GM20431 (cell line): ENCODE results near the gene KLHL36.

Source experiments
- in situ Hi-C: fragments of 300-500 bp; cut with MseI, MboI; formaldehyde crosslinking; loops from one replicate; pipeline ENCODE4 v1.15.0; 2020; ENCODE audit warnings: low sequenced_read_pairs; ENCODE audit not compliant: unreplicated experiment

Gene KLHL36

DNA sequence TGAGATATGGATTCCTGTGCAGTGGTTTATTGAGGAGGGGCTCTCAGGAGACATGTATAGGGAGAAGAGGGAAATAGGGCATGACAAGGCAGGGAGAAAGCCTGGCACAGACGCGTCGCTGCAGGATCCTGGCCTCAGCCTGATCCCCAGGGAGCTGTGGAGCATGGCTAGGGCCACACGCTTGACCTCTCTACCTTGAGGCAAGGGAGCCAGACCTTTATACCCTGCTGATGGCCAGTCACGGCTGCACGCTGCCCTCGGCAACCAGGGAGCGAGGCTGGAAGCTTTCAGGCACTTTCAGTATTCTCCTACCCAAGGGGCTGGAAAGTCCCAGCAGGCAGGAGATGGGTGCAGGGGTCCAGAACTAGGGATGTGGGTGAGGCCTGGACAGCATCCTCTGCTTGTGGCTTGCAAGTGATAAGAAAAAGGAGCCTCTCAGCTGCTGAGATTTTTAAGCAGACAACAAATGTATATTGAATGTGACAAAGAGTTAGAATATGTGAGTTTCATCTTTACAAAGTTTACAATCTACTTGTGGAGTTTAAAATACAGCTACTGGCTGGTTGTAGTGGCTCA lies 10.0 kb upstream of the KLHL36 start:
- in situ Hi-C loops: loop anchor here (25.0 kb wide), 2 partner anchors 99 to 324 kb away; no protein-coding TSS in a partner anchor

DNA sequence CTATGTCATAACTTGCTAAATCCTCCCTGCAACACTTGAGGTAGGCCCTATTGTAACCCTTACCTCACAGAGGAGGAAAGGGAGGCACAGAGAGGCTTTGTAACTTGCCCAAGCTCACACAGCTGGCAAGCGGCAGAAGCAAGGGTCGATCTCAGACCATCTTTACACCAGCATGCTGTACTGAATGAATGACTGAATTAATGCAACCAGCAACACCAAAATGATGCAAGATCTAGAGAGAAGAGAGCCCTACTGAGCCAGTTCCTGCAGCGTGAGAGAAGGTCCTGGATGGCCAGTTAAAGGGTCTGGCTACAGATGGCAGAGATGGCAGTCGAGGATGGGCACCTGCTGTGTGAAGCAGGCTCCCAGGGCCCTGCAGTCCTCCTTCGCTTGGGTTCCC lies 8.2 kb upstream of the KLHL36 start:
- in situ Hi-C loops: loop anchor here (25.0 kb wide), 2 partner anchors 97 to 322 kb away; no protein-coding TSS in a partner anchor

DNA sequence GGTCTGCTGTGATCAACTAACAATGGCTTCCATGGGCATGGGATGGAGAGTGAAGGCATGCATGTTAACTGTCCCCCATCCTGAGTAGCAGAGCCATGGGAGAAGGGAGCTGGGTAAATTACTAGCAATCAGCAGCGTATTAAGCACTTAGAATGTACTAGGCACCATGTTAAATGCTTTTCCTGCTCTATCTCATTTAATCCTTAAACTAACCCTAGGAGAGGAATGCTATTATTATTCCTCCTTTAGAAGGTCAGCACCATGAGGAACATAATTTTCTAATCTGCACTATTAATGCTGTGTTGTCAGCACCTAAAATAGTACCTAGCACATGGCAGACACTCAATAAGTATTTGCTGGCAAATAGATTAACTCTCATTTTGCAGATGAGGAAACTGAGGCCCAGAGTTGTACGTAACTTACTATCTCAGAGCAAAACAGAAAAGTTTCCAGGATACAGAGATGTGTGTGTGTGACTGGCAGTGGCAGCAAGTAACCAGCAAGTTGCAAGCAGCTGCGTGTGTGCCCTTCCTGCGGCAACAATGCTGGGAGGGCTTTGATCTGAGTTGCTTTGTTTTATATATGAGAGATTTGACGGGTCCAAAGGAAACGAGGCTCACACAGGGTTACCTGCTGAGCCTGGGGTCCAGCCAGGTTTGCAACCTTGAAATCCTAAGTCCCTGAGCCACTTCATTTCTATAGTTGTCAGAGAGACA lies 6.5 kb upstream of the KLHL36 start:
- in situ Hi-C loops: loop anchor here (25.0 kb wide), 2 partner anchors 96 to 320 kb away; no protein-coding TSS in a partner anchor

DNA sequence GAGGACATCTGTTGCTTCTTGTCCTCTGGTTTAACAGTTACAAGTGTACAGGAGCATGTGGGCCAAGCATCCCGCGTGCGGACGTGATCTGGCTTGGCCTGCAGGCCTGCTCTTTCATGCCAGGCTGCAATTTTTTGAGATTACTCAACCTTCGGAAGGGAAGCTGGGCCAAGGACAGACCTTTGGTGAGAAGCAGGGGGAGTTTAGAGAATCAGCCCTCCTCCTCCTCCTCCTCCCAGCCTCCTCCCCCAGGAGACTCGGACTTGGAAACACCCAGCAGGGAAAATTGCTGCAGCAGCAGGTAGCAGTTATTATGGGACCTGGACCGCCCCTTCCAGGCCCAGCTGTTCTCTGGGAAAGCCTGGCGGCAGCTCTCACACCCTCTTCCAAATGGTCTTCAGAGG lies 5.1 kb upstream of the KLHL36 start:
- in situ Hi-C loops: loop anchor here (25.0 kb wide), 2 partner anchors 94 to 319 kb away; no protein-coding TSS in a partner anchor

DNA sequence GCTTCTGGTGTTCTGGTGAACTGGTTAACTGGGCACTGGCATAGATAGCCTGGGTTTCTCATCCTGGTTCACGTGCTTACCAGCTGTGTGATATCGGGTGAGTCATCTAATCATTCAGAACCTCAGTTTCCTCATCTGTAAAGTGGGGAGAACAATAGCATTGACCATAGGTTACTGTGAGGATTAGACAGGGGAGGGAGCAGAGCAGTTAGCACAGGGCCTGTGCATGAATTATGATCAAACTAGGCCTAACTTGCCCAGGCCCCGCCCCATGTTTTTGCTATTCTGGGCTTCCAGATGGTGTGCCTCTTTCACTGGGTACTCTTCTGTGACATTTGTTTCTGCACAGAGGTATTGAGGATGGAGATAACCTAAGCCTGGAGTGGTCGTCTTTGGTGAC lies 4.6 kb upstream of the KLHL36 start:
- in situ Hi-C loops: loop anchor here (25.0 kb wide), 2 partner anchors 94 to 319 kb away; no protein-coding TSS in a partner anchor

DNA sequence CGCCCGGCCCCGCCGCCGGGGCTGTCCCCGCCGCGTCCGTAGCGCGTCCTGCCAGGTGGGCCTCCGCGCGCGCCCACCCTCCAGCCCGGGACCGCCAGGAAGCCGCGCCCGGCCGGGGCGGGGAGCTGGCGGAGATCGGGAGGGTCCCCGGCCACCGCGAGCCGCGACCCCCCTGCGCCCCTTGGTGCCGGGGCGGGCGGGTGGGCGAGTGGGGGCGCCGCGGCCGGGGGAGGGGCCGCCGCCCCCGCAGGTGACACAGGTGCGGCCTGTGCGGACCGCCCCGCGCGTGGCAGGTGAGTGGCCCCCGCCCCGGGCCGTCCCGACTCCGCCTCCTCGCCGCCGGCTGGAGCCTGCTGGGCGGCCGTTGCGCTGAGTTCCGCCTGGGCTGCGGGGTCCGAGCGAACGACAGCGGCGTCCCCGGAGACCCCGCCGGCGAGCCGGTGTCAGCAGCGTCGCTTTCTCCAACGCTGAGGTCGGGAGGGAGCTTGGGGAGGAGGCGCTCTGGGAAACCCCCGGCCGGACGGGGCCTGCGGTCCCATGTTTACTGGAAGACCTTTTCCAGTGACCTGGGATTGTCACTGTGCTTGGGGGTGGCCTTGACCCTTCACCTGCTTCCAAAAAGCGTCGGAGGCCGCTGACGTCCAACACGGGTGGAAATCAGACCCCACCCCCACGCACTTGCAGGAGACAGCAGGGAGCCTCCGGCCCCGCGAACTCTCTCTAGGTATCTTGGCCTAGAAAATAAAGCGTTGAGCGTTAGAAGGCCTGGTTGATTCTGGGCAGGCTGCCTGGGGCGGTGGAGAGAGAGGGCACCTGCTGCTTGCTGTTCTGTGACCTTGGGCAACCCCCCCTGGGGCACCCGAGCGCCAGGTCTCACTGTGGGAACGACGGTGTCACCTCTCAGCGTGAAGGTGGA lies 542 bp downstream of the KLHL36 start:
- in situ Hi-C loops: loop anchor here (25.0 kb wide), 2 partner anchors 88 to 313 kb away; no protein-coding TSS in a partner anchor

DNA sequence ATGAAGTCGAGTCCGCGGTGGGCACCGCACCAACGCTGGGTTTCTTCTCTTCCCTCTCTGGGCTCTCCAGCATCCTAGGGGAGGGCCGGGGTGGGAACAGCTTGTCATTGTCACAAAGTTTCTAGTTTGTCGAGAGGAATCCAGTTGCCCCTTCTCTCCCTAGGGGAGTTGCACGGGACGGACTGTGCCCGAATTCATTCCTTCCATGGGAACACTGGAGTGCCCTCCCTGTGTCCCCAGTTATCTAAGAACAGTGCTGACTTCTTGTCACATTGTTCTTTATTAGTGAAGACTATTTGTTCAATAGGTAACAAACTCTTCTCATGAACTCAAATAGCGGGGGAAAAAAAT lies 1.2 kb downstream of the KLHL36 start:
- in situ Hi-C loops: loop anchor here (25.0 kb wide), 2 partner anchors 88 to 313 kb away; no protein-coding TSS in a partner anchor

DNA sequence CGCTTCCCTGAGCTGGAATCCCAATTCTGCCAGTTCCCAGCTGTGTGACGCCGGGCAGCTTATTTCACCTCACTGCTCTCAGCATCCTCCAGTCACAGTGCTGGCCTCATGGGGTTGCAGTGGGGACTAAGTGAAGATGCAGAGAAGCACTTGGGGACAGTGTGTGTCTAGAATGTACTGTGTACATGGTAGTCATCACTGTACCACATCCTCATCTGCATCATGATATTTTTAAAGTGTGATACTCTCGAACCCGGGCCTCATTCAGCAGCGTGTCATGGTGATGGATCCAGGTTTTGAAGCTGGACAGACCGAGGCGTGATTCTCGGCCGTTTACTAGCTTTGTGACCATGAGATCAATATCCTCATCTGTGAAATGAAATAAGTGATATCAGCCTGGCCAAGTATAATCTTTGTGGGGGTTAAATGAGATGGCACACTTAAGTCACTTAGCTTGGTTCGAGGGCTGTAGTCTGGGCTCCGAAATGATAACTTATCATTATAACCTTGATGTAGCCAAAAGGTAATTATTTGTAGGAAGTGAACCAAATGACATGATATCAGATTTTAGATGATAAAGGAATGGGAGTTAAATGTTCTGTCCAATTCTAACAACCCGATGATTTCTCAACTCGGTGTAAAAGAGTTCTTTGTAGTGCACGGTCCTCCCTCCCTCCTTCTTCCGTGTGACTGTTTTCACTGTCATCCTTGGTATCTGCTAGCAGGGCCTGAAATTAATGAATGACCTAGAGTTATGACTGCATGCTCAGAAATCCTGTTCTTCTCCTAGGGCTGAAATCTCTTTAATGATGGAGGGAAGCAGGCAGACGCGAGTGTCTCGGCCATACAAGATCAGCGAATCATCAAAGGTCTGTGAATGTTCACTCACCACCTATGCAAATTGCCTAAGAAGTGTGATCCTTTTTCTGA lies 2.0 kb downstream of the KLHL36 start:
- in situ Hi-C loops: no loop called here

DNA sequence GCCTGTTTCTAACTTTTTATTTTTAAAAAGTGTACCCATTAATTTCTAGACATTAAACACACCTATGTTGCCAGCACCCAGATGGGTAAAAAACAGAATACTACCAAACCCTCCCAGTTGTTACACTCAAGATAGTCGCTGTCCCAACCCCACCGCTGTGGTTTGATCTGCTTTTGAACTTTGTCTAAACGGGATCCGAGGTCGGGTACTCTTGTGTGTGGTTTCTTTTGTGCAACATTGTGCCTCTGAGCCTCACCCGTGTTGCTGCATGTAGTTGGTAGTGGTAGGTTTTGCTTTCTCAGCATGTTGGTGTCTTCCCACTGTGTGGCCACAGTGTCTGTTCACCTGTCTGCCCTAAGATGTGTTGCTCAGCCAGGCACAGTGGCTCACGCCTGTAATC lies 4.3 kb downstream of the KLHL36 start:
- in situ Hi-C loops: no loop called here

DNA sequence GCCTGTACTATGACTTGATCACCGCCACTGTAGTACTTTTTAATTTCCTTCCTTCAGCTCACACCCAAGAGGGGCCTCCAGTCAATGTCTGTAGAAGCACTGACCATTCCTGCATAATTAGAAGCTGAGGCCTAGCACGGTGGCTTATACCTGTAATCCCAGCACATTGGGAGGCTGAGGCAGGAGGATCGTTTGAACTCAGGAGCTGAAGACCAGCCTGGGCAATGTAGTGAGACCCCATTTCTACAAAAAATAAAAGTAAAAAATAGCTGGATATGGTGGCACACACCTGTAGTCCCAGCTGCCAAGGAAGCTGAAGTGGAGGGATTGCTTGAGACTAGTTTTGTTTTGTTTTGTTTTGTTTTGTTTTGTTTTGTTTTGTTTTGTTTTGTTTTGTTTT lies 5.9 kb downstream of the KLHL36 start:
- in situ Hi-C loops: no loop called here

DNA sequence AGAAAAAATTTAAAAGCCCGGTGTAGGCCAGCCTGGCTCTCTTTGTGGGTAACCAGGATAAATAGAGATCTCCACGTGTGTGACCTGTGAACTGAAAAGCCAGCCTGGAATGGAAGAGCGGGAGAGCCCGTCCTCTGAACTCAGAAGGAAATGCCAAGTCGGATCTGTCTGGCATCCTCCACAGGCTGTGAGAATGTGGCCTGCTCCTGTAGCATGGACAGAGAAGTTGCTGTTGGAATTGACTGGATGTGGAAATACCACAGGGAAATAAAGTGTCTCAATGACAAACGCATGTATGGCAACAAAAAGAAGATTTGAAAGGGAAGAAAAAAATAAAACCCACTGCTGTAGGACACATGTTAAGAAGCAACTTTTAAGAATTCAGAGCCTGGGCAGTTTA lies 6.7 kb downstream of the KLHL36 start:
- in situ Hi-C loops: no loop called here

DNA sequence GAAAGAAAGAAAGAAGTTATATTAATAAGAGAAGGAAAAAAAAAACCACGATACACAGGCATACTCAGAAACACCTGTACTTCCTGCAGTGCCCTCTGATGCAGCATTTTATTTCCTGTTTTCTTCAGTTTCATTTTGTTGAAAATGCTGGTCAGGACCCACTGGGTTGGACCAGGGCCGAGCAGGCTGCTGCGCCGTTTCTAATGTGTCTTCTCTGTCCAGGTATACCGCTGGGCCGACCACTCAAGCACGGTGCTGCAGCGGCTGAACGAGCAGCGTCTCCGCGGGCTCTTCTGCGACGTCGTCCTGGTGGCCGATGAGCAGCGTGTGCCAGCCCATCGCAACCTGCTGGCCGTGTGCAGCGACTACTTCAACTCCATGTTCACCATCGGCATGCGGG lies 8.3 kb downstream of the KLHL36 start:
- in situ Hi-C loops: no loop called here

DNA sequence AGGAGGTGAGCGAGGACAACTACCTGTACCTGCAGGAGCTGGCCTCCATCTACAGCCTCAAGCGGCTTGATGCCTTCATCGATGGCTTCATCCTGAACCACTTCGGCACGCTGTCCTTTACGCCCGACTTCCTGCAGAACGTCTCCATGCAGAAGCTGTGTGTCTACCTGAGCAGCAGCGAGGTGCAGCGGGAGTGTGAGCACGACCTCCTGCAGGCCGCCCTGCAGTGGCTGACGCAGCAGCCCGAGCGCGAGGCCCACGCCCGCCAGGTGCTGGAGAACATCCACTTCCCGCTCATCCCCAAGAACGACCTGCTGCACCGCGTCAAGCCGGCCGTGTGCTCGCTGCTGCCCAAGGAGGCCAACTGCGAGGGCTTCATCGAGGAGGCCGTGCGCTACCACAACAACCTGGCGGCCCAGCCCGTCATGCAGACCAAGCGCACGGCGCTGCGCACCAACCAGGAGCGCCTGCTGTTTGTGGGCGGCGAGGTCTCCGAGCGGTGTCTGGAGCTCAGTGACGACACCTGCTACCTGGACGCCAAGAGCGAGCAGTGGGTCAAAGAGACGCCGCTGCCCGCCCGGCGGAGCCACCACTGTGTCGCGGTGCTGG lies 9.0 kb downstream of the KLHL36 start:
- in situ Hi-C loops: no loop called here

DNA sequence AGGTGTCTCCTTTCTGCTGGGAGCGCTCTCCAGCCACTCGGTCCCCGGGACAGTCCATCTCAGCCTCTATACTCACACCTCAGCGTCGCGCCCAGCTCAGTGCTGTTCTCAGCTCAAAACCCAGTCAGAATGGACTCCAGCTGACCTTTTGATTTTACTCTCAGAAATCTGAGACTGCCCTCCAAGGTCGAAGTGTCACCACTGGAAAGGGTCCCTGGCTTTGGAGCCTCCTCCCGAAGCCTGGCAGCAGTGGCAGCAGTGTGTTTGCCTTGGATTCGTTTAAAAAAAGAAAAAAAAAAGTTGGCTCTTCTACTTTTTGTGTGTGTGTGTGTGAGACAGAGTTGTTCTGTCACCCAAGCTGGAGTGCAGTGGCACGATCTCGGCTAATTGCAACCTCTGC lies 10.4 kb downstream of the KLHL36 start:
- in situ Hi-C loops: no loop called here

DNA sequence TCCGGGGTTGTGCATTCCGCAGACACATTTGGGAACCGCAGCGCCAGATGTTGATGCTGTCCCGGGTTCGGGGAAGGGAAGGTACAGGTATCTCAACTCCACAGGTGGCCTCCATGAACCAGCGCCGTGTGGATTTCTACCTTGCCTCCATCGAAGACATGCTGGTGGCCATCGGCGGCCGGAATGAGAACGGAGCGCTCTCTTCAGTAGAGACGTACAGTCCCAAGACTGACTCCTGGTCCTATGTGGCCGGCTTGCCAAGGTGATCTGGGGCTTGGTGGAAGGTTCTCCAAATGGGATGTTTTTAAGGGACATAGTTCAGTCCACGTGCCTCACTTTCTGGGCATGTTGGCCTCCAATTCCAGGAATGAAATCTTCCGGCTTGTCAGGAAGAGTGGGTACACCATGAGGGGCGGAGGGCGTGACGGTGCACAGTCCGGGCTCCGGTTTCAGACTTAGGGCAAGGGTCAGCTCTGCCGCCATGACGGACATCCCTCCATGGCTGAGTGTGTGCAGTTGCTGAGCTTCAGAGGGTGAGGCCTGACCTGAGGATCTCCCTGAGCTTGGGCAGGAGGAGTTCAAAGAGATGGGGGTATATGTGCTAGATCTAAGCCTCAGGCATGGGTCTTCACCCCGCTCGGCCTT lies 11.5 kb downstream of the KLHL36 start:
- in situ Hi-C loops: no loop called here

DNA sequence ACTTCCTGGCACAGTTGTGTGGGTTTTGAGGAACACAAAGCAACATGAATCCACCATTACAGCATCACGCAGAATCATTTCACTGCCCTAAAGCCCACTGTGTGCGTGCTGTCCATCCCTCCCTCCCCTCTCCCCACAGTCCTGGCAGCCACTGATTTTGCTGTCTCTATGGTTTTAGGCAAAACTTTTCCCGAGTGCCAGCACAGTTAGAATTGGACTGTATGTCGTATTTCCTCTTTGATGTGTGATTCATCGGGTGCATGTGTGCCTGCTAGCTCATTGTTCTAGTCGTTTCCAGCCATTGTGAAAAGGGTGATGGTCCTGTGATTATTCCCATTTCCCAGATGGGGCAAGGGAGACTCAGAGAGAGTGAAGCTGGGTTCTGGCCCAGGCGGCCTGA lies 12.7 kb downstream of the KLHL36 start:
- in situ Hi-C loops: no loop called here

DNA sequence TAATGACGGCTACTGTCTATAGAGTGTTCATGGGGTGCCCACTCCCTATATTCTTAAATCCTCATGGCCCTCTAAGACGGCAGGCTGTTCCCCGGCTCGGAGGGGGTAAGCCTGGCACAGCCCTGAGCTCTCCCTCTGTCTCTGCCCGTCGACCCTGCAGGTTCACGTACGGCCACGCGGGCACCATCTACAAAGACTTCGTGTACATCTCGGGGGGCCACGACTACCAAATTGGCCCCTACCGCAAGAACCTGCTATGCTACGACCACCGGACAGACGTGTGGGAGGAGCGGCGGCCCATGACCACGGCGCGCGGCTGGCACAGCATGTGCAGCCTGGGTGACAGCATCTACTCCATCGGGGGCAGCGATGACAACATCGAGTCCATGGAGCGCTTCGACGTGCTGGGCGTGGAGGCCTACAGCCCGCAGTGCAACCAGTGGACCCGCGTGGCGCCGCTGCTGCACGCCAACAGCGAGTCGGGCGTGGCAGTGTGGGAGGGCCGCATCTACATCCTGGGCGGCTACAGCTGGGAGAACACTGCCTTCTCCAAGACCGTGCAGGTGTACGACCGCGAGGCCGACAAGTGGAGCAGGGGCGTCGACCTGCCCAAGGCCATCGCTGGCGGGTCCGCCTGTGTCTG lies 13.2 kb downstream of the KLHL36 start:
- in situ Hi-C loops: no loop called here

DNA sequence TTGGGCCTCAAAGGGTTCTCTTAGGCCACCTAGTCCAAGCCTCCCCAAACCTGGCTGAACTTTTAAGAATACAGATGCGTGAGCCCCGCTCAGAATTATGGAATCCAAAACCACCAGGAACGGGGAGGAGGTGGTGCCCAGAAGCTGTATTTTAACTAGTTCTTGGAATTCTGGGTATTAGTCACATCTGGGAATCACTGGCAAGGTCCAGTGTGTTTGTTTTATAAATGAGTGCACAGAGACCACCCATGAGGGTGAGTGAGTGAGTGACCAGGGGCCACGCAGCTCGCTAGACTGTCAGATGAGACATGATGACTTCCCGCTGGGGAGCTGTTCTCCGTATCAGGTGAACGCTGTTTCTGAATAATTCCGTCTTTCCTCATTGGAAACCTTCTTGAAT lies 14.2 kb downstream of the KLHL36 start:
- in situ Hi-C loops: no loop called here
